Transverse colon (tissue), 4 donors: ENCODE measurements around the gene CYB5R4.

Experiments used
- POLR2AphosphoS5 ChIP-seq, 3 donors: sonication (generic); formaldehyde crosslinking; IDR thresholded peaks; one replicate each; pipeline ENCODE4 v1.6.1; 2016; ENCODE audit warnings: antibody characterized with exemption in 3 of 3
- TF ChIP-seq, protein P1 (sequence below), 5 experiments: fragments of 200-600 bp in 3 of 5; fragments of 450-650 bp in 2 of 5; sonication (generic) in 3 of 5; IDR thresholded peaks; 1 replicate in 2 of 5; 2 replicates in 3 of 5; pipeline ENCODE4 v1.5.1; 2016 to 2017; ENCODE audit warnings: antibody characterized with exemption in 5 of 5, inconsistent platforms in 3 of 5, mild to moderate bottlenecking in 2 of 5, moderate library complexity in 1 of 5

DNA sequence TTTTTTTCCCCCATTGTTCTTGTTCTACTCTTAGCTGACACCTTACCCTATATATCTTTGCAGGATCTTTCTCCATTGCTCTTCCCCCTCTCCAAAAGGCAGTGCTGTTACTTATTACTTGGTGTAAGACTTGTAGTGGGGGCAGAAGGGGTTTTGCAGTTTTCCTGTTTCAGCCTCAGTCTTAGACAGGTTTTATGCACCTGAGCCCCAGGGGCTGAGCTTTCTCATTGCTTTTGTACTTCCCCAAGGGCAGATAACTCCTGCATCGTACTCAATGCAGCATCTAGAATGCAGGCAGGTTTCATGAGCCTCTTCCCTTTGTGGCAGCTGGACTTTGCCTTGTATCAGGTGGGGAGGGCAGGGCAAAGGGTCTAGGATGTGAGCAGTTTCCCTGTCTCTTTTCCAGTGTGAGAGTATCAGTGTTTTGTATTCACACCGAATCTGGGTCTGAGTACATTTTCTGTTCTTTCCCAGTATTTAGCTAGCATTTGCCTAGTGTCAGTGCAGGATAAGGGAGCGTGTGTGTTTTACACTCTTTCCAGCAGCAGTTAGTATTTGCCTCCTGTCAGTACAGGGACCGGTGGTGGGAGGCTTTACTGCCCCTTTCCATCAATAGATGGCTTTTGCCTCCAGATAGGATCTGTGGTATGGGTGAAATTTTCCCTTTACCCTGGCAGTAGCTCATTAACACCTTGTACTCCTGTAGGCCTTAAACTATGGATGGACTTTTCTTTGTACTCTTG is 19.6 kb downstream of the CYB5R4 start:
- TF ChIP-seq POLR2AphosphoS5 (IDR thresholded peaks at IDR 0.05) = no peak
- TF ChIP-seq, protein P1, sequence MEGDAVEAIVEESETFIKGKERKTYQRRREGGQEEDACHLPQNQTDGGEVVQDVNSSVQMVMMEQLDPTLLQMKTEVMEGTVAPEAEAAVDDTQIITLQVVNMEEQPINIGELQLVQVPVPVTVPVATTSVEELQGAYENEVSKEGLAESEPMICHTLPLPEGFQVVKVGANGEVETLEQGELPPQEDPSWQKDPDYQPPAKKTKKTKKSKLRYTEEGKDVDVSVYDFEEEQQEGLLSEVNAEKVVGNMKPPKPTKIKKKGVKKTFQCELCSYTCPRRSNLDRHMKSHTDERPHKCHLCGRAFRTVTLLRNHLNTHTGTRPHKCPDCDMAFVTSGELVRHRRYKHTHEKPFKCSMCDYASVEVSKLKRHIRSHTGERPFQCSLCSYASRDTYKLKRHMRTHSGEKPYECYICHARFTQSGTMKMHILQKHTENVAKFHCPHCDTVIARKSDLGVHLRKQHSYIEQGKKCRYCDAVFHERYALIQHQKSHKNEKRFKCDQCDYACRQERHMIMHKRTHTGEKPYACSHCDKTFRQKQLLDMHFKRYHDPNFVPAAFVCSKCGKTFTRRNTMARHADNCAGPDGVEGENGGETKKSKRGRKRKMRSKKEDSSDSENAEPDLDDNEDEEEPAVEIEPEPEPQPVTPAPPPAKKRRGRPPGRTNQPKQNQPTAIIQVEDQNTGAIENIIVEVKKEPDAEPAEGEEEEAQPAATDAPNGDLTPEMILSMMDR (IDR thresholded peaks at IDR 0.05) = no peak
